SKM-1 (cell line): ENCODE measurements around the gene PPP1R2.
"Not testable (repeated sequence)": the region's sequence is repeated elsewhere in the genome, so short reads cannot be mapped to it uniquely, and the experiment has no call there.

ENCODE experiments used
- DNase-seq: peaks from one replicate; lab custom pipeline; 2025; ENCODE audit not compliant: unreplicated experiment; lab: John Stamatoyannopoulos, UW

PPP1R2 gene

GRCh38 chr3:195540027-195540426 lies 3.1 kb downstream of the PPP1R2 start:
- DNase-seq: no peak

- no peak for DNase-seq
Observed at GRCh38 chr3:195539479-195539878, 3.6 kb downstream of the PPP1R2 start.

GRCh38 chr3:195537995-195538394 lies 5.1 kb downstream of the PPP1R2 start:
- no peak for DNase-seq

GRCh38 chr3:195535293-195535692 lies 7.8 kb downstream of the PPP1R2 start:
- DNase-seq: no peak

- no peak for DNase-seq
Observed at GRCh38 chr3:195532834-195533233, 10.3 kb downstream of the PPP1R2 start.

- no peak for DNase-seq
Observed at GRCh38 chr3:195532345-195532744, 10.8 kb downstream of the PPP1R2 start.

GRCh38 chr3:195531683-195532082 lies 11.4 kb downstream of the PPP1R2 start:
- DNase-seq: no peak

GRCh38 chr3:195526492-195526891 lies 16.6 kb downstream of the PPP1R2 start:
- DNase-seq: no peak

GRCh38 chr3:195524171-195524896 lies 18.8 kb downstream of the PPP1R2 start:
- no peak for DNase-seq

- no peak for DNase-seq
Observed at GRCh38 chr3:195522254-195523023, 20.7 kb downstream of the PPP1R2 start.

- no peak for DNase-seq
Observed at GRCh38 chr3:195517030-195517429, 26.1 kb downstream of the PPP1R2 start.

GRCh38 chr3:195514610-195515235 lies 28.4 kb downstream of the PPP1R2 start:
- DNase-seq: not testable (repeated sequence)

GRCh38 chr3:195512798-195513345 lies 30.3 kb downstream of the PPP1R2 start:
- no peak for DNase-seq

- DNase-seq: no peak
Observed at GRCh38 chr3:195511136-195511535, 32.0 kb downstream of the PPP1R2 start.

GRCh38 chr3:195508185-195508584 lies 34.9 kb downstream of the PPP1R2 start:
- DNase-seq: peak; percentile 1

GRCh38 chr3:195475614-195476013 lies 67.5 kb downstream of the PPP1R2 start:
- no peak for DNase-seq

GRCh38 chr3:195475116-195475515 lies 68.0 kb downstream of the PPP1R2 start:
- DNase-seq: not testable (repeated sequence)

- no peak for DNase-seq
Observed at GRCh38 chr3:195468841-195469240, 74.3 kb downstream of the PPP1R2 start.

GRCh38 chr3:195468391-195468776 lies 74.7 kb downstream of the PPP1R2 start:
- DNase-seq: no peak

GRCh38 chr3:195467641-195468390 lies 75.3 kb downstream of the PPP1R2 start:
- DNase-seq: no peak

GRCh38 chr3:195466251-195466650 lies 76.9 kb downstream of the PPP1R2 start:
- no peak for DNase-seq
